Femur (tissue), 1 donor: Measurements from ENCODE around the gene SYNRG.

Source experiments
- DNase-seq: peaks from one replicate; pipeline ENCODE4 v3.0.0-alpha.2; 2017

The SYNRG gene

DNA sequence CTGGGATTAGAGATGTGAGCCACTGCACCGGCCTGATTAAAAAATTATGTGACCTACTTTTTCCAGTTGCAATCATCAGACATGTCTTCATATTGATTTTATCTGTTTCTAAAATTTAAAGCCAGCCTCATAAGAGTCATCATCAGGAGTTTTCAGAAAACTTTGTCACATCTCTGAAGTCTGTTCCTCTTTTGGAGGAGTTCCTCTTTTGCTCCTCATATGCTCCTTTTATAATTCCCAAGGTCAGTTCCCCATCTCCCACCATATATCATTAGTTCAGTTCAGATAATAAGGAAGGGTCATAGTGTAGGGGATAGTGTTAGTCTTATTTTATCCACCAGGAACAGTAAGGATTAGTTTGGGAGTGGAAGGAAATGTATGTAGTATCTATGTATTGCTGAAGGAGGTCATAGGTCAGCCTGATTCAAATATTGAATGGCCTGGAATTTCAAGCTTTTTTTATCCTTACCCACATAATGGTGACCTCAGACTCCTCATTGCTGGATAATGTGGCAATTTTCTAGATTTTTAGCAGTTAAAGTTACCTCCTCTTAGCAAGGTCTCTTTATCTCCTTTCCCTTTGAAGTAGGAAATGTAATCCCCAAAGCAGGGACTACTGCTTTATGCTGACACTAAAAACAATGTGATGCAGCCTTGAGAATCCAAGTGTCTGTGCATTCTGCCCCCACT, 133.3 kb downstream of the SYNRG start:
- DNase-seq, result no peak

DNA sequence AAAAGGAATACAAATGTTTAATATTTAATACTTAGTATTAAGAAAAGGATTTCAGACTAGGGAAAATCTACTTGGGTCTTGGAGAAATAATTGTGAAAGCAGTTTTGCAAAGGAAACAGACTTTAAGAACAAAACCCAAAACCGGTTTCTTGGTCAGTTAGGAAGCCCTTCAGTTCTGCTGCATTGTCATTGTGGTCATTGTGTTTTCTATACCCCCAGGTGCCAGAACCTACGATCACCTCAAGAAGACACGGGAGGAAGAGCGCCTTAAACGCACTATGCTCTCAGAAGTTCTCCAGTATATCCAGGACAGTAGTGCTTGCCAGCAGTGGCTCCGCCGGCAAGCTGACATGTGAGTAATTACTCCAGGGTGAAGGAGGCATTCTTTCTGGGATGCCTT, 139.0 kb downstream of the SYNRG start:
- no peak for DNase-seq

DNA sequence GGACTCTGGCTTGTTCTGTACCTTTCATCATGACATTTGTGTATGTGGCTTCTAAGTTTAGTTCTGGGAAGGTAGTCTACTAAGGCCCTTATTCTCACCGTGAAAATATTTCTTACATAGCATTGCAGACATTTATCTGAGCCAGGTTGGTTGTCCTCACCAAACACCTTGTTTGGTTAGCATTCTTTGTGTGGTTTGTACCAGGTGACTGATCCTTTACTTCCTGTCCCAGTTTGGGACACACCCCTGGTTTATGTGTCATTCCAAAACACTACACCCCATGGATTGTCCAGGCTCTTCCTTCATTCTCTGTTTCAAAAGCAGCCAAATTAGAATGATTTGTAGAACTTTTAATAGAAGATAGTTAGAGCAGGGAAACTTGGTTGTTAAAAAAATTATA, 142.7 kb downstream of the SYNRG start:
- DNase-seq, result no peak

DNA sequence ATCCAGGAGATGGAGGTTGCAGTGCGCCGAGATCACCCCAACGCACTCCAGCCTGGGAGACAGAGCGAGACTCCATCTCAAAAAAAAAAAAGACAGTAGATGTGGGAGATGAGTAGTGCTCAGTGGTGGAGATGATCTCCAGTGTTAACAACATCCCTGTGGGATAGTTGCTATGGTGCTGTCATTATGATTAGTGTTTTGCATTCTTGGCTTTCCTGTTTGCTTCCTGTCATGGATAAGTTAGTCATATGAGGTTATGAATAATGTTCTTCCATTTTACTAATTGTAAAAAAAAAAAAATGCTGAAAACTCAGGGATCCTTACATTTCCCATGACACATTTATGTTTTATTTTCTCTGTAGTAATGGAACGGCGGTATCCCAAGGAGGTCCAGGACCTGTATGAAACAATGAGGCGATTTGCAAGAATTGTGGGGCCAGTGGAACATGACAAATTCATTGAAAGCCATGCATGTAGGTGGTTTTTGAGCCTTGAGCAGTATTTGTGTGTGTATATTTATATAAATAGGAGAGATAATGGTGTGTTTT, 144.1 kb downstream of the SYNRG start:
- no peak for DNase-seq
